ELR (cell line): ENCODE results near the gene NCOA6.
A peak's percentile ranks its signal among the peaks of the same experiment; 100 is the strongest.
"Not testable (repeated sequence)": the region's sequence is repeated elsewhere in the genome, so short reads cannot be mapped to it uniquely, and the experiment has no call there.

ENCODE experiments used
- DNase-seq: peaks from one replicate; pipeline ENCODE4 v3.0.0-alpha.2; 2015; ENCODE audit warnings: low read depth

NCOA6 gene

DNA sequence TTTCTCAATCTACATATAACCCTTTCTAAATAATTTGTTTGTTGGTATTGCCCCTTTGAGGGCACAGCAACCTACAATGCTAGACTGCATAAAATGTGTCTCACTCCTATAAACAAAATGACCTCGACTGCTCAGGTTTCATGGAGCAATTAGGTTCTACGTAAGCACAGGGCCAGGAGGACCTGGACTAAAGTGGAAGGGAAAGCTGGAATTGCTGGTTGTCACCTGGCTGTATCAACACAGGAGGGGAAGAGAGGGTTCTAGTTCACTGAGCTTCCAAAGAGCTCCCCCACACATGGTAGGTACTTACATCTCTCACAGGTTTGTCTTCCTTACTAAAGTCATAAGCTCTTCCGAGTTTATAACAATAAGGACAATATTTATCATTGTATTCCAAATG lies 51.0 kb downstream of the NCOA6 start:
- DNase-seq: no peak

DNA sequence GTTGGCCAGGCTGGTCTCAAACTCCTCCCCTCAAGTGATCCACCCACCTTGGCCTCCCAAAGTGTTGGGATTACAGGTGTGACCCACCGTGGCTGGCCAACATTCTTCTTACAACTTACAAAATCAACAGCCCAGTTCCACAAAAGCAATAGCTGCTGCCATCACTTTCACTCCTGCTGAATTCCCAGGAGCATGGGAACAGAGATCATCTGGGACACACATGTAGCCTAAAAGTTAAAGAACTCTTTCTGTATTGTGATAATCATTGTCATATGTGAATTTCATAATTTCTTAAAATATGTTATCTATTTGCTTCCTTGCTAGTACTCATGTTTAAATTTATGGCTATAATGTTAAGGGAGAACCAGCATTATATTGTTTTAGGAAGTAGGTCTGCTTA lies 51.7 kb downstream of the NCOA6 start:
- no peak for DNase-seq

DNA sequence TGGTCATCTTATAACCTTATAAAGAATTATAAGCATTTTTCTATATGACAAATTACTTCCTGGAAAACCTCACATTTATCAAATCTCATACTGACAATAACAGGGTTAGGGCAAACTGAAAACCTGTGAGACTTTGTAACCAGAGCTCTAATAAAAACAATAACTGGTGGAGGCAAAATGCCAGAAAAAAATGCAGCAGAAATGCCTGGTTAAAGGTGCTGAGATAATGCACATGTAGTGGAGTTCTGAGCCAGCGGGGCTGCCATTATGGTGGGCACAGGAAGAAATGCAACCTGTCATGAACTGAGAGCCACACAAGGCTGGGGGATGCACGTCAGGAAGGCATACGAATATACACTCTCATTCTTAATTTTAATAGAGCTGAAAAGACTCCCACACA lies 53.0 kb downstream of the NCOA6 start:
- no peak for DNase-seq

DNA sequence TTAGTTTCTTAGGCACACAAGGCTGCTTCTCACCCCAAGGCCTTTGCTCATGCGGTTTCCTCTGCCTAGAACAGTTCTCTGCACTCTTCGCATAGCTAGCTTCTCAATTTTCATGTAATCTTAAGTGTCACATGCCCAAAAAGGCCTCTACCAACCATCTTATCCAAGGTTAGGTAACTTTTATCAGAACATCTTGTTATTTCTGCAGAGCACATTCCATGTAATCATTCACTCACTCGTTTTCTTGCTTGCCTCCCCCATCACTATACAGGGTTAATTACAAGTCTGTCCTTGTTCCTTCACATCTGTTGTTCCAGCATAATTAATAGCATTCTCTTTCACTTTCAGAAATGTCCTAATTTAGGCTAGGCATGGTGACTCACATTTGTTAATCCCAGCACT lies 53.8 kb downstream of the NCOA6 start:
- no peak for DNase-seq

DNA sequence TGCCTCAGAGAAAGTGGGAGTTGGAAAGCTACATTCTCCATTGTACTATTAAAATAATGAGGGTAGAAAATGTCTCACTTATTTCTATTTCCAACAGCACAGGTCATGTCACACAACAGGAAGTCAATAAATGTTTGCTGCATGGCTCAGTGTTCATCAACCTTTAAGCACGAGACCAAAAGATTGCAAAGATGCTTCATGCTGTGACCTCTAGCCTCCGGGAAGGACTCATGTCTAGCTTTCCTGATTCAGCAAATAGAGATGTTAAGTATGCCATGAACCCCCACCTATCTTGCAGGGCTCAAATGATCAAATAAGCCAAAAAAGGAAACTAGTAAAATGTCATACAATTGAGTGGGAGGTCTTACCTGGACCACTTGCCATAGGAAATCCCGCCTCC lies 57.4 kb downstream of the NCOA6 start:
- DNase-seq: peak; percentile 98

DNA sequence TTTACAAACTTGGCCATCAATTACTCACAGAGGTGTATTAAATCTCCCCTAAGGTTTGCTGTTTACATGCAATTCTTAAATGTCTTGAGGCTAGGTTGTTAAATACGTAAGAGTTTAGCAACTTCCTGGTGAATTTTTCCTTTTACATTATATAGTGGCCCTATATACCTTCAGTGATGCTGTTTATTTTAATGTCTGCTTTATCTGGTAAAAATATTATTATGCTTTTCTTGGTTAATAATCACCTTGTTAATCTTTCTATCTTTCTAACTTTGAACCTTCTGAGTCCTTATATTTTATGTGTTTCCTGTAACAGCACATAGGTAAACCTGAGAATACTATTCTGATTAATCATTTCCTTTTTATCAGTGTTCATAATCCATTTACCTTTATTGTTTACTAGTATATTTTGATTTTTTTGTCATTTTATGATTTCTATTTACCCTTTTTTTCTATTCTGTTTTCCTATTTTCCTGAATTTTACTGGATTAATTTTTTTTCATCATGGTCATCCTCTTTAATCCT lies 63.4 kb downstream of the NCOA6 start:
- DNase-seq: no peak

DNA sequence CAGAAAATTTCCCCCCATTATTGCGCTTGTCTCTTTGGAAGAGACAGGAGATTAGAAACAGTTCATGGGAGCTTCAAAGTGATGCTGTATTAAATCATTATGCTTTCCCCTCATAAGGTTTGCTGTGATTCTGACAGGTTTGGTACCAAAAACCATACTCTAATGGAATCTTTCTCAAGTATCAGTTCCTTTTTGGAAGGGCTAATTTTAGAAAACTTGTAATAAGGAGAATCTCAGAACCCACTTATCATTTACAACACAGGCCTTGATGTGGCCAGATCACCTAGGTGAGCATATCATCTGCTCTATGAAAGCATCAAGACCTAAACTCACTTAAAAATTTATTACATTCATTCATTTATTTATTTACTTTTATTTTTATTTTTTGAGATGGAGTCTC lies 70.1 kb downstream of the NCOA6 start:
- no peak for DNase-seq

DNA sequence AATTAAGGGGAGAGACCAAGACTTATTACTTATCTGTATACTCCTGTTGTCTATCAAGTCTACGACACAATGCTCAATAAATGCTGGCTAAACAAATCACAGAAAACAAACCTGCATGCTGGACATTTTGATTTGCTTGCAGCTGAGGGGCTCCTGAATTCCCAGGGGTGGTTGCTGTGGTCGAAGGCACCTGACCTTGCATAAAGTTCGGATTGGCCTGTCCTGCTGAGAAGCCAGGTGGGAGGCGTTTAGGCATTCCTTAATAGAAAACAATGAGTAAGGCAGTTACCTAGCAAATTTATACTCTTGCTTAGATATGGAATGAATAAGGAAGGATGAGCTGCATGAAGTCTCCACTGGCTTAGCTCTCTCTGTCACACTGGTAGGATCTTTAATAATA lies 70.8 kb downstream of the NCOA6 start:
- DNase-seq: no peak

DNA sequence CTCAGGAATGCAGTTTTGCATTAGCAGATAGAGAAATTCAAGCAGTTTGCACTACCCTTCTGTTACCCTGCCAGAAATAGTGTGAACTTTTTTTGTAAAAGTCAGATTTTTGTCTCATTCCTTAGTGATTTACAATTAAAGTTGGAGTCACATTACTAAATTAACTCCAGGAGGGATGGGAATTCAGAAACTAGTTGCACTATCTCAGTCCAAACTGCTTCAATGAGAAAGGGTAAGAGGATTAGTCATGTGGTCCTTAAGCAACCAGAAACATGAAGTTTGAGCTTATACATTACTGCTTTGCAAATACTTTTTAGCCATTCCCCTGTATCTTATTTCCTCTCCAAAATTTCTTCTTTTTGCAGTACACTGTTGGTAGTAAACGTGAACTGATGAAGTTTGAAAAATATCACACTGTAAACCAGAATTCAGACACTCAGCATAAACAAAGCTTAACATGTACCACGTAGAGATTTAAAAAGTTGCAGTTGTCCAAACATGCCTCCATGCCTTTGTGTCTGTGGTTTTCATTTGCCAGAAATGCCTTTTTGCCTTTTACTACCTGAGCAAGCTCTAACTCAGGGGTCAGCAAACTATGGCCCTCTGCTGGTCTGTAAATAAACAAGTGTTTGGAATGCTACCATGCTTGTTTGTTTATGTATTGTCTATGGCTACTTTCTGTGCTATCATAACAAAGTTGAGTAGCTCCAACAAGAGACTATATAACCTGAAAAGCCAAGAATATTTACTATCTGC lies 71.6 kb downstream of the NCOA6 start:
- DNase-seq: peak; percentile 9

DNA sequence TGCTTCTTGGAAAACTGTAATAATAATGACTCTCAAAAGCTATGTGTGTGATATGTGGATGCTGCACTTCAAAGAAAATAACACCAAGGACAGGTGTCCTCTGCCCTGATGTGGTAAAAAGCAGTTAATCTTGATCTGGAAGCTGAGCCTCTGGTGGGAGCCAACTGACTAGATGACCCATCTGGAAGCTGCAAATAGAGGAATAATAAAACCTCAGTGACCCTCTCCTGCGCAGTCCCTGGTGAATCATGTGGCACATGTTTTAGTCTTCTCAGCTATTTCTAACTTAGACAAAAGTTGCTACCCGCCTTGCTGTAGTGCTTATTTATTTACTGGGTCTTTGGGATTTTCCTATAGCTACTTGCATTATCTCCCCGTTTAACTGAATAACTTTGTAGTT lies 74.0 kb downstream of the NCOA6 start:
- no peak for DNase-seq

DNA sequence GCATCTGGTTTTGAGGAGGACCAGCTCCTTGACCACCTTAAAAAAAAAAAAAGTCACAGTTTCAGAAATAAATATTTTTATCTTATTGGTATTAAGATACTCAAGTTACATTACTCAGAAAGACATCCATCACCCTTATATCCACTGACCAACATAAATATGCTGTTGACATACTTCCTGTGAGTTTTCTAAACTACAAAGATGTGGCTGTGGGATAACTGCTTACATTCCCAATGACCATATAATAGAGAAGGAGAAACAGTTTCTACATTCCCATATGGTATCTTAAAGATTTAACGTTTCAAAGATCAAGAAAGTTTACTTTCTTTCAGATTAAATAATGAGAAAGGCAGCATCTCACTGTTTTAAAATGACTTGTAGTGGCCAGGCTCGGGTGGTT lies 75.0 kb downstream of the NCOA6 start:
- DNase-seq: no peak

DNA sequence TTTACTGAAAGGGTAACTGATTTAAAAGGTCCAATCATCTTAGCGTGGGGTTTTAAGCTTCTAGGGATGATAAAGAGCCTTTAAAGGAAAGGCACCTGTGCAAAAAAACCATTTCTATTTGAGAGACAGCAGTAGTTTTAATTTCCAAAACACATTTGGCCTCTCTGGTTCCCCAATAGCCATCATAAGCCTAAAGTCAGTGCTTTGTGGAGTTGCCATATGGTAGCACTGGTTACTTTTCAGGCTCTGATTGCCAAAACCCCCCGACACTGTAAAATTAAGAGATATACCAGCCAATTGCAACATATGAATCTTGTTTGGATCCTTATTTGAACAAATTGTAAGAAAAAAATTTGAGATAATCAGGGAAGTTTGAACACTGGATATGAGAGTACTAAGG lies 76.7 kb downstream of the NCOA6 start:
- no peak for DNase-seq

DNA sequence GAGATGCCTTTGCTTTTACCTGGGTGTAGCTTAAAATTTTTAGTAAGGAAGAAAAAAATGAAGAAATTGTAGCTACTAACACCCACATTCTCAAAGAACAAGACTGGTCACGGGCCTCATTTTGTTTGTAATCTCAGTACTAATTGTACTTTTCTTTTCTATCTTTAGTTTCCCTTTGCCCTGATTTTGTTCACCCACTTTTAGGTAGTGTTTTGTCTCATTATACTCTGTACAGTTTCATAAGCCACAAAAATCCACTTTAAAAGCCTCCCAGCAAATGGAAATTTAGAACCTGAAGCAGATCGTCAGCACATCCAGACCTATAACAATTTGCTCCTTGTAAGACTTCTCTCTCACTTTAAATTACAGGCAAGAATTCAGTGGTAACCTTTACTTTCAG lies 78.0 kb downstream of the NCOA6 start:
- no peak for DNase-seq

DNA sequence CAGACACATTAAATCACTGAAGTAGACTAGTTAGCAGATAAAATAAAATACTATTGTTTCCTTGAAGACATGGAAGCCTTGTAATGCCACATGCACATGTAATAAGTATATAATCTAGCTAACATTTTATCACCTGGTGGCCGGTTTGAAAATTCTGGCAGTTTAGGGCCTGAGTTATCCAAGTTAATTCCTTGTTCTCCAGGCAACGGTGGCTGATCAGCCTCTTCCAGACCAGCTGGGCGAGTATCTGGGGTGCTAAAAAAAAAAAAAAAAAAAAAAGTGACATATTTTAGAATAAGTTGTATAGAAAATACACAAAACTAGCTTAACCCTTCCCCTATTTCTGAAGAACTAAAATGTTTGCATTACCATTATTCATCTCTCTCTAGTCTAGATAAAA lies 78.8 kb downstream of the NCOA6 start:
- DNase-seq: no peak

DNA sequence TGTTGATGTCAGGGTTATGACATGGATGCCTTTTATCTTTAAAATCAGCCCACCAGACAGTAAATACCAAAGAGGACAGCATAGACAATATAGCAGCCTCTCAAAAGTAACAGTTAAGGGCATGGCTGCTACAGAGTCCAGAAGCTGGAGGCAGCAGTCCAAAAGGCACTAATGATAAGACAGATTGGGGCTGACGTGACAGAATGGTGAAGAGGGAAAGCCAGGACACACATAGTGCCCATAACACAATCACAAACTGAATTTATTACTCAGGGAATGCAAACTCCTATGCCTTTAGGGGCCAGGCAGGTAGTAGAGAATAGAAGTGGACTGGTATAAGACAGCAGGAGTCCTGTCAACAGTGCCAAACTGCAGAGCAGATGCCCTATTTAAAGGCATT lies 80.6 kb downstream of the NCOA6 start:
- no peak for DNase-seq

DNA sequence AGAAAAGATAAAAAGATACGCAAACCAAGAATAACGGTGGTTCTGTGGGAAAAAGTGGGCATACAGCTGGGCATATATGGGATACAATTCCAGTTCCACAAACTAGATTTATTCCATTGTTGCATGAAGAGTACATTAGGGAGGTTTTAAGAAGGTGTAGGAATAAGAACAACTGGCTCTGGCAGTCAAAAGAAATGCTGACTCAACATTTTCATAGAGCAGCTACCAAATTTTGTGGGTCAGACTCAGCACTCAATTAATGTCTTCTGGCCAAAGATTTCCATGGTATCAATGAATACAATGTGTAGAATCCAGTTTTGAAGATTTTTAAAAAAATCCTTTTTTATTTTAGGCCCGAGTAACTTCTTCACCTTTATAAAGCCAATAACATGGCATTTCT lies 81.1 kb downstream of the NCOA6 start:
- no peak for DNase-seq

DNA sequence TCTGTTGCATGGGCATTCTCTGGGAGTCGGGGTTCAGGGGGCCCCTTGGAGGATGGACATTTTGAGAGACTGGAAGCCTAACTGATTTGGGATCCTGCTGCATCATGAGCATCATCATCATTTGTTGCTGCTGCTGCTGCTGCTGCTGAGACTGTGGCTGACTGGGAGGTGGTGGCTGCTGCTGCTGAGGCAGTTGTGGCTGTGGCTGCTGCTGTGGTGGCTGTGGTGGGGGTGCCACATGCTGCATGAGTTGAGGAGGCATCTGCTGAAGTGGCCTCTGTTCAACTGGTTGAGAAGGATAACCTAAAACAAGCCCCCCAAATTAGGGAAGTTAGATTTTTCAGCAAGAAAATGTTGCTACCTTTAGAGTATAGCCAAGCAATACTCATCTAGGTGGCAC lies 82.4 kb downstream of the NCOA6 start:
- DNase-seq: no peak

DNA sequence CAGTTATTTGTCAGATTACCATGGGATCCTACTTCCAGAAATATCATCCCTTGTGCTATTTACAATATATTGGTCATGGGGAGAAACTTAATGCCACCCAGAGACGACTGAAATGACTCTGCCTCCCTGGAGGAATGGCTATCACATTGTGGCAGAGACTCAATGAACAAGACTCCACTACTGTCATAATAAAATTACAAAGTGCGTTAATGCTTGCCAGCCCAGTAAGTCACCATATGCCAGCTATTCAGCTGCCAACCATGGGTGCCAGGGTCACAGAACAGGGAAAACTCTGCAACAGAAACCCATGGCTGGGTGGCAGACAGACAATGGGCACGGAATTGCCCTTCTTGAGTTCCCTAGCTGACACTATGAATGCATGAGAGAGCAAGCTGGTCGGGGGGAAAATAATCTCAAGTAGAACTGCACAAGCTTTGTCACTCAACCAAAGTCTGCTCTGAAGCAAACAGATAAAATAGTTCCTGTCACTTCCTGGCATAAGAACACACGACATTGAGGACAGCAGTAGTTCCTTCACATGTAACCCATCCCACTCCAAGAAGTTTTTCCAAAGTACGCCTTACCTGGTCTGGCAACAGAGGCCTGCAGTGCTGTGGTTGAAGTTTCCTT lies 89.2 kb downstream of the NCOA6 start:
- DNase-seq: no peak

DNA sequence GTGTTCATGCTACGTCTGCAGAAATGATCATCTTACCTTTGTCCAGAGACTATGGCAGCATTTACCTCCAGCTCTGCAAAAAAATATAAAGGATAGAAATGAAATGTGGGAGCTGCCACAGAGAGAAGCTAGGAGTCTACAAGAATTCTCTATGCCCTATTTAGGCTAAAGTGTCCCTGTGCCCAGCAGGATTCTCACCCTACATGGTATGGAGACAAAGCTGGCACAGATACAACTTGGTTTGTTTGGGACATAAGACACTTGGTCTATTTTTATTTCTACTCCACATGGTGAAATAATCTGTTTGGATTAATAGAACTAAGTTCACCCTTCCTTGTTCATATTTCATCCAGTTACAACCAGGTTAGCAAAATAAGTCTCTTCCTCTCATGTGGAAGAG lies 92.9 kb downstream of the NCOA6 start:
- no peak for DNase-seq

DNA sequence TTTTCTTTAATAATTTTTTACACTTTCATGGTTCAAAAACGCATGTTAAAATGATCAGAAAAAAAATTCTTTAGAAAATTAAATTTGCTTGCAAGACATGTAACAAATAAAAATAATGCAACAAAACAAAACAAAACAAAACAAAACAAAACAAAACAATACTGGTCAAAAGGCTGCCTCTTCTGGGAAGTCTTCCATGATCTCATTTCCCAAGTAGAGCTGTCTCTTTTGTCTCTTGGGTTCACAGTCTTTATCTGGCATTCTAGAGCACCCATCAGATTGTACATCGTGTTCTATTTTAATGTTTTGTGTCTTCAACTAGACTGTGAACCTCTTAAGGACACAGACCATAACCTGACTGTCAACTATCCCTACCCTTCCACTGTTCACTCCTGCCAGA lies 96.0 kb downstream of the NCOA6 start:
- DNase-seq: no peak

DNA sequence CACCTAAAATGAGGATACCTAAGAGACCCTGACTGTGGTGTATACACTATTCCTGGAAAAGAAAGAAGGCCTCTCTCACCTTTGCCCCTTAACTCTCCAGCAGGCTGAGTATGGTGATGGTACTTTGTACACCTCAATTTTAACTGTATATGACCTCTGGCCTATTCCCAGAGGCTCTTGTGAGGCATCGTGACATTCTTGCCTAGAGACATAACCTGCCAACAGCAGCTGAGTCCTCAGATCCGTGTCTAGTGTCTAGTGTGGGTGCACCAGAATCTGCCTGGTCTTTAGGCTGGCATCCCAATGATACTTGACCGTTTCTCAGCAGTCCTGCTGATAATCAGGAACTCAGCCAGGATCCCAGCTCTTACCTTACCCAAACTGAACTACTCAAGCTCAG lies 101.3 kb downstream of the NCOA6 start:
- no peak for DNase-seq

DNA sequence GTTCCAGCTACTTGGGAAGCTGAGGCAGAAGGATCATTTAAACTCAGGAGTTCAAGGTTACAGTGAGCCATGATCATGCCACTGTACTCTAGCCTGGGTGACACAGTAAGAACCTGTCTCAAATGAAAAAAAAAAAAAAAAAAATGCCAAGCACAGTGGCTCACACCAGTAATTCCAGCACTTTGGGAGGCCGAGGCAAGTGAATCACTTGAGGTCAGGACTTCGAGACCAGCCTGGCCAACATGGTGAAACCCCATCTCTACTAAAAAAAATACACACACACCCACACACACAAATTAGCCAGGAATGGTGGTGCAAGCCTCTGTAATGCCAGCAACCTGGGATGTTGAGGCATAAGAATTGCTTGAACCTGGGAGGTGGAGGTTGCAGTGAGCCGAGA lies 102.9 kb downstream of the NCOA6 start:
- not testable (repeated sequence) for DNase-seq

DNA sequence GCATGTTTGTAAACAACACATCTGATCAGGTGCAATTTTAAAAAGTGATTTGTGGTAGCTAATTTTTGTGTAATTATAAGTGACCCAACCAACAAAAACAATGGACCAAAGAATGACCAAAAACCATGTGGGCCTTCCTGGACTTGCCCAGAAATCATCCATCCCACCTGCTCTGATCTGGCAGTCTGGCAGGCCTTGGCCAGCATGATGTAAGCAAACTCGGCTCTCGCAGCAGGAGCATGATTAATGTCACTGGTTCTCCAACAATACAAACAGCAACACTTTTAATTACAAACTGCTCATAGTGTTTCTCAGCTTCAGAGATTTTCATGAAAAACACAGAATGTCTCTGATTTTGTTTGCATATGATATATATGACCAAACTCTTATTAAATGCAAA lies 105.2 kb downstream of the NCOA6 start:
- DNase-seq: no peak
